ENCODE measurements around the gene ABHD18.
"Not testable (repeated sequence)": the region's sequence is repeated elsewhere in the genome, so short reads cannot be mapped to it uniquely, and the experiment has no call there.

ABHD18 gene

GRCh38 chr4:127968586-127968985 lies 3.4 kb downstream of the ABHD18 start:
- ATAC-seq, result no peak
- H3K27me3 Mint-ChIP-seq, result no peaks in the 10 kb centered on the region
- no peak overlapping the region for H3K27ac Mint-ChIP-seq

GRCh38 chr4:127970925-127971324 lies 5.7 kb downstream of the ABHD18 start:
- H3K4me3 Mint-ChIP-seq, ATAC-seq, H3K27ac Mint-ChIP-seq, H3K27me3 Mint-ChIP-seq, H3K36me3 Mint-ChIP-seq, H3K9me3 Mint-ChIP-seq: not testable (repeated sequence)
- peaks cover 18% of the 10 kb centered on the region for H3K4me1 Mint-ChIP-seq

More at GRCh38 chr4:127968586-127968985, 3.4 kb downstream of the ABHD18 start:
- no peak overlapping the region for H3K4me3 Mint-ChIP-seq
- peaks cover 18% of the 10 kb centered on the region for H3K4me1 Mint-ChIP-seq
- no peaks in the 10 kb centered on the region for H3K9me3 Mint-ChIP-seq
- no peaks in the 10 kb centered on the region for H3K36me3 Mint-ChIP-seq

GRCh38 chr4:127975121-127975770 lies 10.0 kb downstream of the ABHD18 start:
- Mint-ChIP-seq H3K27ac (no peak overlapping the region), H3K4me1 (peaks cover 5% of the 10 kb centered on the region), H3K4me3 (no peak overlapping the region), H3K9me3 (no peaks in the 10 kb centered on the region), H3K36me3 (peaks cover 11% of the 10 kb centered on the region), H3K27me3 (no peaks in the 10 kb centered on the region)
- ATAC-seq, result no peak

- Mint-ChIP-seq H3K27ac (no peak overlapping the region), H3K4me3 (no peak overlapping the region), H3K36me3 (peaks cover 19% of the 10 kb centered on the region), H3K27me3 (no peaks in the 10 kb centered on the region), H3K4me1 (peaks cover 5% of the 10 kb centered on the region), H3K9me3 (no peaks in the 10 kb centered on the region)
- ATAC-seq, result no peak
Observed at GRCh38 chr4:127978930-127979329, 13.7 kb downstream of the ABHD18 start.

- Mint-ChIP-seq H3K36me3 (peaks cover 33% of the 10 kb centered on the region), H3K27me3 (no peaks in the 10 kb centered on the region), H3K27ac (no peak overlapping the region), H3K9me3 (no peaks in the 10 kb centered on the region), H3K4me3 (no peak overlapping the region), H3K4me1 (no peaks in the 10 kb centered on the region)
- ATAC-seq, result no peak
Observed at GRCh38 chr4:127982445-127982844, 17.2 kb downstream of the ABHD18 start.

- ATAC-seq, result no peak
- Mint-ChIP-seq H3K9me3 (no peaks in the 10 kb centered on the region), H3K27me3 (no peaks in the 10 kb centered on the region), H3K4me3 (no peak overlapping the region), H3K27ac (no peak overlapping the region), H3K4me1 (no peaks in the 10 kb centered on the region), H3K36me3 (peaks cover 49% of the 10 kb centered on the region)
Observed at GRCh38 chr4:127985989-127986388, 20.8 kb downstream of the ABHD18 start.

- H3K36me3 Mint-ChIP-seq, result peaks cover 51% of the 10 kb centered on the region
- H3K4me1 Mint-ChIP-seq, result no peaks in the 10 kb centered on the region
- no peak overlapping the region for H3K27ac Mint-ChIP-seq
- no peak for ATAC-seq
- no peaks in the 10 kb centered on the region for H3K27me3 Mint-ChIP-seq
- no peaks in the 10 kb centered on the region for H3K9me3 Mint-ChIP-seq
- H3K4me3 Mint-ChIP-seq, result no peak overlapping the region
Observed at GRCh38 chr4:127988638-127989037, 23.4 kb downstream of the ABHD18 start.

GRCh38 chr4:127993151-127993550 lies 27.9 kb downstream of the ABHD18 start:
- peaks cover 39% of the 10 kb centered on the region for H3K36me3 Mint-ChIP-seq
- H3K9me3 Mint-ChIP-seq, result no peaks in the 10 kb centered on the region
- peaks cover 12% of the 10 kb centered on the region for H3K4me1 Mint-ChIP-seq
- H3K4me3 Mint-ChIP-seq, result no peak overlapping the region
- no peak overlapping the region for H3K27ac Mint-ChIP-seq
- no peaks in the 10 kb centered on the region for H3K27me3 Mint-ChIP-seq
- ATAC-seq, result no peak

- peaks cover 48% of the 10 kb centered on the region for H3K36me3 Mint-ChIP-seq
Observed at GRCh38 chr4:127995776-127996175, 30.6 kb downstream of the ABHD18 start.

GRCh38 chr4:127996521-127996920 lies 31.3 kb downstream of the ABHD18 start:
- not testable (repeated sequence) for H3K9me3 Mint-ChIP-seq, H3K4me3 Mint-ChIP-seq, ATAC-seq, H3K27ac Mint-ChIP-seq, H3K27me3 Mint-ChIP-seq
- Mint-ChIP-seq H3K4me1 (peaks cover 22% of the 10 kb centered on the region), H3K36me3 (peaks cover 42% of the 10 kb centered on the region)

More at GRCh38 chr4:127995776-127996175, 30.6 kb downstream of the ABHD18 start:
- ATAC-seq, result no peak
- no peak overlapping the region for H3K27ac Mint-ChIP-seq
- no peaks in the 10 kb centered on the region for H3K27me3 Mint-ChIP-seq
- H3K9me3 Mint-ChIP-seq, result peaks cover 7% of the 10 kb centered on the region
- H3K4me3 Mint-ChIP-seq, result no peak overlapping the region
- peaks cover 17% of the 10 kb centered on the region for H3K4me1 Mint-ChIP-seq

- Mint-ChIP-seq H3K9me3 (peaks cover 7% of the 10 kb centered on the region), H3K4me3 (no peak overlapping the region), H3K27ac (peak overlapping the region; percentile 72), H3K4me1 (peaks cover 22% of the 10 kb centered on the region), H3K36me3 (peaks cover 47% of the 10 kb centered on the region), H3K27me3 (no peaks in the 10 kb centered on the region)
- peak; percentile 89 for ATAC-seq
Observed at GRCh38 chr4:127997534-127998388, 32.6 kb downstream of the ABHD18 start.

- H3K27ac Mint-ChIP-seq, result no peak overlapping the region
- H3K9me3 Mint-ChIP-seq, result no peaks in the 10 kb centered on the region
- no peak overlapping the region for H3K4me3 Mint-ChIP-seq
- no peak for ATAC-seq
- peaks cover 34% of the 10 kb centered on the region for H3K36me3 Mint-ChIP-seq
- no peaks in the 10 kb centered on the region for H3K4me1 Mint-ChIP-seq
- H3K27me3 Mint-ChIP-seq, result no peaks in the 10 kb centered on the region
Observed at GRCh38 chr4:128006592-128006991, 41.4 kb downstream of the ABHD18 start.

GRCh38 chr4:128009428-128009827 lies 44.2 kb downstream of the ABHD18 start:
- ATAC-seq, result no peak
- H3K27me3 Mint-ChIP-seq, result no peaks in the 10 kb centered on the region

GRCh38 chr4:128025319-128025718 lies 60.1 kb downstream of the ABHD18 start:
- H3K27ac Mint-ChIP-seq, result no peak overlapping the region
- peaks cover 60% of the 10 kb centered on the region for H3K36me3 Mint-ChIP-seq
- no peaks in the 10 kb centered on the region for H3K9me3 Mint-ChIP-seq
- H3K4me1 Mint-ChIP-seq, result no peaks in the 10 kb centered on the region
- H3K4me3 Mint-ChIP-seq, result no peak overlapping the region
- no peak for ATAC-seq
- no peaks in the 10 kb centered on the region for H3K27me3 Mint-ChIP-seq

More at GRCh38 chr4:128009428-128009827, 44.2 kb downstream of the ABHD18 start:
- H3K4me3 Mint-ChIP-seq, result no peak overlapping the region
- H3K27ac Mint-ChIP-seq, result no peak overlapping the region
- no peaks in the 10 kb centered on the region for H3K4me1 Mint-ChIP-seq
- peaks cover 41% of the 10 kb centered on the region for H3K36me3 Mint-ChIP-seq
- no peaks in the 10 kb centered on the region for H3K9me3 Mint-ChIP-seq

GRCh38 chr4:128029907-128030306 lies 64.7 kb downstream of the ABHD18 start:
- no peaks in the 10 kb centered on the region for H3K9me3 Mint-ChIP-seq
- no peak for ATAC-seq
- peaks cover 40% of the 10 kb centered on the region for H3K36me3 Mint-ChIP-seq
- no peak overlapping the region for H3K4me3 Mint-ChIP-seq
- H3K27ac Mint-ChIP-seq, result no peak overlapping the region
- H3K4me1 Mint-ChIP-seq, result no peaks in the 10 kb centered on the region
- no peaks in the 10 kb centered on the region for H3K27me3 Mint-ChIP-seq

All from stimulated activated memory B cell treated with anti-CD40 and anti-IgM and Interleukin-4, amounts not matched to agents 10 μg/mL and 1 μg/mL and 100 μg/mL, for 72 hours (primary cell).